AG09319 (cell line): ENCODE results near the gene YPEL5.

Experiments used
- DNase-seq: peaks from one replicate; pipeline ENCODE4 v3.0.0-alpha.2; 2010; ENCODE audit warnings: low read depth; ENCODE audit errors: extremely low read depth
- CTCF ChIP-seq: IDR thresholded peaks from 2 replicates; pipeline ENCODE4 v1.5.1; 2011; ENCODE audit warnings: low read depth, mild to moderate bottlenecking, inconsistent platforms, low read length, moderate library complexity

Gene YPEL5

GRCh38 chr2:30177956-30178355 is 31.1 kb downstream of the YPEL5 start:
- no peak for TF ChIP-seq CTCF
- DNase-seq, result no peak

- DNase-seq, result no peak
- no peak for TF ChIP-seq CTCF
Measured at GRCh38 chr2:30178618-30179434, 32.0 kb downstream of the YPEL5 start.

DNA sequence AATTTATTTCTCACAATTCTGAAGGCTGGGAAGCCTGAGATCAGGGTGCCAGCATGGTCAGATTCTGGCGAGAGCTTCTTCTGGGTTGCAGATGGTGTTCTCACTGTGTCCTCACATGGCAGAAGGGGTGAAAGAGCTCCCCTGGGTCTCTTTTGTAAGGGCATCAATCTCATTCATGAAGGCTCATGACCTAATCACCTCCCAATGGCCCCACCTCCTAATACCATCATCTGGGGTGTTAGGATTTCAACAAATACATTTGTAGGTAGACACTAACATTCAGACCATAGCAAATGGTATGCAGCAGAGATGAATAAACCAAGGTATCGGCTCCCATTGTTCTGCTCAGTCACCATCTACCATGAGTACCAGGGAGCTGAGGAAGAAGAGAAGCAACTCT is 32.7 kb downstream of the YPEL5 start:
- TF ChIP-seq CTCF, result no peak
- no peak for DNase-seq

- TF ChIP-seq CTCF, result no peak
- DNase-seq, result no peak
Measured at GRCh38 chr2:30180226-30180625, 33.4 kb downstream of the YPEL5 start.

DNA sequence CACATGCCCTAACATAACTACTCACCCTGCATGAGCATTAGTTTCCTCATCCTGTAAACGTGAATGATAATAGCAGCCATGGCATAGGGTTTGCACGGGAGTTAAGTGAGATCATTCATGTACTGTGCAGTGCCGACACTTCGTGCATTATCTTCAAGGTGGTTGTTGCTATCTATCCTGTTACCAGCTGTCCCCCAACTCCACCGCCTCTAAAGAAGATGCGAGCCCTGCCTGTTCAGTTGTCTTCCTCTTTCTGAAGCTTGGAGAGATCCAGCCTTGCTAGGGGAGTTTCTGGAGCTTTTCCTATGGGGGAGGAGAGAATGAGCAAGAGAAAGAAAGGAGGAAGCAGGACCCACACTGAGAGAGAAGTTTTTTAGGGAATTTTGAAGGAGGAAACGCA is 34.4 kb downstream of the YPEL5 start:
- no peak for DNase-seq
- no peak for TF ChIP-seq CTCF

- TF ChIP-seq CTCF, result no peak
- DNase-seq, result no peak
Measured at GRCh38 chr2:30184035-30184434, 37.2 kb downstream of the YPEL5 start.

DNA sequence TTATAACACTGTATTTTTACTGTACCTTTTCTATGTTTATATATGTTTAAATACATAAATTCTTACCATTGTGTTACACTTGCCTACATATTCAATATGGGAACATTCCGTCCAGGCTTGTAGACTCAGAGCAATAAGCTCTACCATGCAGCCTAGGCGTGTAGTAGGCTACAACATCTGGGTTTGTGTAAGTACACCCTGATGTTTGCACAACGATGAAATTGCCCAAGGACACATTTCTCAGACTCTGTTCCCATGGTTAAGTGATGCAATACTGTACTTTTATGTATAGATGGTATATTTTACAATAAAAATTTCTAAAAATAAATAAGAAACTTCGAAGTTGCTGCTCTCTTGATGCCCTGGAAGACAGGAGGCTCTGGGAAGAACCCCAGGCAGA is 38.4 kb downstream of the YPEL5 start:
- no peak for DNase-seq

More for the DNA sequence above, 38.4 kb downstream of the YPEL5 start:
- no peak for TF ChIP-seq CTCF
